Chondrocyte (in vitro differentiated cells): Measurements from ENCODE around the gene CACNA1C. TPM values are rescaled to one million over a fixed set of nuclear protein-coding genes. Genes with fewer than 3 reads are reported as not detected.

Experiments
- DNase-seq: peaks from one replicate; pipeline ENCODE4 v3.0.0; 2021; ENCODE audit warnings: mixed read lengths, low spot score
- H3K27ac Mint-ChIP-seq: one replicate; pipeline ENCODE4 v1.8.0; 2021; ENCODE audit warnings: mild to moderate bottlenecking, moderate library complexity, mixed read lengths; ENCODE audit not compliant: unreplicated experiment
- H3K27me3 Mint-ChIP-seq: 2 replicates; pipeline ENCODE4 v1.8.0; 2021; ENCODE audit warnings: low read depth, mixed read lengths
- H3K36me3 Mint-ChIP-seq: 2 replicates; pipeline ENCODE4 v1.8.0; 2021; ENCODE audit warnings: low read depth, mixed read lengths
- H3K4me1 Mint-ChIP-seq: 2 replicates; pipeline ENCODE4 v1.8.0; 2021; ENCODE audit warnings: low read depth, mild to moderate bottlenecking, mixed read lengths
- H3K4me3 Mint-ChIP-seq: one replicate; pipeline ENCODE4 v1.8.0; 2021; ENCODE audit warnings: mild to moderate bottlenecking, moderate library complexity, mixed read lengths; ENCODE audit not compliant: unreplicated experiment
- H3K9me3 Mint-ChIP-seq: 2 replicates; pipeline ENCODE4 v1.8.0; 2021; ENCODE audit warnings: low read depth, mixed read lengths
- total RNA-seq: library from RNA; stranded (reverse); gene quantifications from 3 replicates; pipeline ENCODE4 v1.2.1, GENCODE V29; 2021
- TF ChIP-seq, protein P1 (sequence below): fragments of 200-600 bp; sonication (generic); IDR thresholded peaks from 2 replicates; pipeline ENCODE4 v1.5.0; 2021; ENCODE audit warnings: antibody characterized with exemption, mild to moderate bottlenecking, moderate library complexity

Gene CACNA1C
- total RNA-seq, 1 donor from 2014 or later: 27.0 TPM

DNA sequence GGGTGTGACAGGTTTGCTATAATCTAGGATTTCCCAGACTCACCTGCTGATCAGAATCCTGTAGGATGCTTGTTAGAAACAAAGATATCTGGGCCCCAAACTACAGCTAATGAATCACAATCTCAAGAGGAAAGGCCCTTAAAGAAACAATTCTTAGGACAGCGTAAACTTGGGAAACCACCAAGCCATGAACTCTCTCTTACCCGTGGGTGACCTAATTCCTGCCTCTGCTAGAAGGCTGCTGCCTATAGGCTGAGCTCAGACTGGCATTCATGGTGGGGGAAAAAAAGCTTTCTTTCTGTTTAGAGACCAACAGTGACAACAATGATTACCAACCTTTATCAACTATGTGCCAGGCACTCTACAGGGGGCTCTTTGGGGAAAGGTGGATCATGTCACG lies 528.0 kb downstream of the CACNA1C start:
- H3K4me3 Mint-ChIP-seq: no peak overlapping the region
- H3K27me3 Mint-ChIP-seq: no peaks in the 10 kb centered on the region
- no peaks in the 10 kb centered on the region for H3K9me3 Mint-ChIP-seq
- peaks cover 7% of the 10 kb centered on the region for H3K4me1 Mint-ChIP-seq
- H3K36me3 Mint-ChIP-seq: peaks cover 19% of the 10 kb centered on the region
- TF ChIP-seq, protein P1, sequence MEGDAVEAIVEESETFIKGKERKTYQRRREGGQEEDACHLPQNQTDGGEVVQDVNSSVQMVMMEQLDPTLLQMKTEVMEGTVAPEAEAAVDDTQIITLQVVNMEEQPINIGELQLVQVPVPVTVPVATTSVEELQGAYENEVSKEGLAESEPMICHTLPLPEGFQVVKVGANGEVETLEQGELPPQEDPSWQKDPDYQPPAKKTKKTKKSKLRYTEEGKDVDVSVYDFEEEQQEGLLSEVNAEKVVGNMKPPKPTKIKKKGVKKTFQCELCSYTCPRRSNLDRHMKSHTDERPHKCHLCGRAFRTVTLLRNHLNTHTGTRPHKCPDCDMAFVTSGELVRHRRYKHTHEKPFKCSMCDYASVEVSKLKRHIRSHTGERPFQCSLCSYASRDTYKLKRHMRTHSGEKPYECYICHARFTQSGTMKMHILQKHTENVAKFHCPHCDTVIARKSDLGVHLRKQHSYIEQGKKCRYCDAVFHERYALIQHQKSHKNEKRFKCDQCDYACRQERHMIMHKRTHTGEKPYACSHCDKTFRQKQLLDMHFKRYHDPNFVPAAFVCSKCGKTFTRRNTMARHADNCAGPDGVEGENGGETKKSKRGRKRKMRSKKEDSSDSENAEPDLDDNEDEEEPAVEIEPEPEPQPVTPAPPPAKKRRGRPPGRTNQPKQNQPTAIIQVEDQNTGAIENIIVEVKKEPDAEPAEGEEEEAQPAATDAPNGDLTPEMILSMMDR: no peak
- DNase-seq: no peak
- no peak overlapping the region for H3K27ac Mint-ChIP-seq

DNA sequence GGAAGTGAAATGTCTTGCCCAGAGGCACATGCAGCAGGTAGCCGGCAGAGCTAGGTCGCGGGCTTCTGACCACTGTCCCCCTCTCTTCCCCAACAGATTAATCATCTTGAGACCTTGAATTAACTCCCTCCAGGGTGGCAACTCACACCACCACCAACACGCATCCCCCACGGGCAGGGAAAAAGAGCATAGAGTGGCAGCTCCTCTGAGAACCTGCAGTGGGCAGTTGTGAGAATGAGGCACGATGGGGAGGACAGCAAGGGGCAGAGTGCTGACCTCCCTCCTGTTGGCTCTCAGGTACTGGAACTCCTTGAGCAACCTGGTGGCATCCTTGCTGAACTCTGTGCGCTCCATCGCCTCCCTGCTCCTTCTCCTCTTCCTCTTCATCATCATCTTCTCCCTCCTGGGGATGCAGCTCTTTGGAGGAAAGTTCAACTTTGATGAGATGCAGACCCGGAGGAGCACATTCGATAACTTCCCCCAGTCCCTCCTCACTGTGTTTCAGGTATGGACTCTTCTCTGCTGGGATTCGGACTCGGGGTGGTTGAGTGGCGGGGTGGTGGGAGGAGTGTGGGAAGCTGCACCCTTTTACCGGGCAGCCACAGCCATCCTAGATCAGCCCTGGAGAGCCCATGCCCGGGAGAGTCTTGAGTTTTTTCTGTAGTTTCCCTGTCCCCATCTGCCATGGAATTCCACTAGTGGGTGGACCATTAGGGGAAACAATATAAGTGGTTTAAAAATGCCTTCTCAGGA lies 528.7 kb downstream of the CACNA1C start:
- H3K36me3 Mint-ChIP-seq: peaks cover 23% of the 10 kb centered on the region
- peaks cover 10% of the 10 kb centered on the region for H3K4me1 Mint-ChIP-seq
- TF ChIP-seq, protein P1: no peak
- no peaks in the 10 kb centered on the region for H3K27me3 Mint-ChIP-seq
- H3K4me3 Mint-ChIP-seq: no peak overlapping the region
- H3K9me3 Mint-ChIP-seq: no peaks in the 10 kb centered on the region
- DNase-seq: no peak
- no peak overlapping the region for H3K27ac Mint-ChIP-seq

DNA sequence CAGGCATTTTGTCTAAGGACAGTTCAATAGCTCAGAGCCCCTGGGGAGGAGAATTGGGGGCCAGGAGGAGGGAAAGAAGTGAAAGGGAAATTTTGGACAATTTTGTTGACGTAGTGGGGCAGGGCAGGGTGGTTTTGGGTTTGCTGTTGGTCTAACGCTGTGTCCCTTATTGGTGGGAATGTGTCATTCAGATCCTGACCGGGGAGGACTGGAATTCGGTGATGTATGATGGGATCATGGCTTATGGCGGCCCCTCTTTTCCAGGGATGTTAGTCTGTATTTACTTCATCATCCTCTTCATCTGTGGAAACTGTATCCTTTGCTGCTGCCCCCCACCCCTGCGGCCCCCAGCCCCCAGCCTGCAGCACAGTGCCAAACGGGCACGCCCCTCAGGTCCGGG lies 529.8 kb downstream of the CACNA1C start:
- H3K27me3 Mint-ChIP-seq: no peaks in the 10 kb centered on the region
- no peak overlapping the region for H3K27ac Mint-ChIP-seq
- peaks cover 17% of the 10 kb centered on the region for H3K4me1 Mint-ChIP-seq
- H3K36me3 Mint-ChIP-seq: peaks cover 22% of the 10 kb centered on the region
- no peaks in the 10 kb centered on the region for H3K9me3 Mint-ChIP-seq
- no peak for DNase-seq
- H3K4me3 Mint-ChIP-seq: no peak overlapping the region
- TF ChIP-seq, protein P1: peak; percentile 17

DNA sequence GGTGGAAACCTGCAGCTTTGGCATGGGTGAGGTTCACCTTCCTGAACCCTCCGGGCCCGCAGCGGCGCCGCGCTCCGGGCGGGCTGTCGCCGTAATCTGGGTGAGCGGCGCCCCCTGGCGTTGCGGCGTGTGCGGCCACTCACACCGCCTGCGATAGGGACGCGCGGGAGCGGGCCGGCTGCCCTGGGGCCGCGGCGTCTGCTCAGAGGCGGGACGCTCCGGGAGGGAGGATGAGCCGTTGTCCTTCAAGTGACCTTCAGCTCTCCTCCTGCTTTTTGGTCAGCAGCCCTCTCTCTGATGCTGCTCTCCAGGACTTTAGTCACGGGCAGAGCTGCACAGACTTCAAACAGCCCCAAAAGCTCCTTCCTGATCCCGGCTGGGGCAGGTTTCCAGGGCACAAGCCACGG lies 530.3 kb downstream of the CACNA1C start:
- no peak for DNase-seq
- Mint-ChIP-seq H3K27me3 (no peaks in the 10 kb centered on the region), H3K27ac (no peak overlapping the region), H3K4me1 (peaks cover 17% of the 10 kb centered on the region), H3K4me3 (no peak overlapping the region), H3K9me3 (no peaks in the 10 kb centered on the region), H3K36me3 (peaks cover 25% of the 10 kb centered on the region)
- TF ChIP-seq, protein P1: peak; percentile 99

DNA sequence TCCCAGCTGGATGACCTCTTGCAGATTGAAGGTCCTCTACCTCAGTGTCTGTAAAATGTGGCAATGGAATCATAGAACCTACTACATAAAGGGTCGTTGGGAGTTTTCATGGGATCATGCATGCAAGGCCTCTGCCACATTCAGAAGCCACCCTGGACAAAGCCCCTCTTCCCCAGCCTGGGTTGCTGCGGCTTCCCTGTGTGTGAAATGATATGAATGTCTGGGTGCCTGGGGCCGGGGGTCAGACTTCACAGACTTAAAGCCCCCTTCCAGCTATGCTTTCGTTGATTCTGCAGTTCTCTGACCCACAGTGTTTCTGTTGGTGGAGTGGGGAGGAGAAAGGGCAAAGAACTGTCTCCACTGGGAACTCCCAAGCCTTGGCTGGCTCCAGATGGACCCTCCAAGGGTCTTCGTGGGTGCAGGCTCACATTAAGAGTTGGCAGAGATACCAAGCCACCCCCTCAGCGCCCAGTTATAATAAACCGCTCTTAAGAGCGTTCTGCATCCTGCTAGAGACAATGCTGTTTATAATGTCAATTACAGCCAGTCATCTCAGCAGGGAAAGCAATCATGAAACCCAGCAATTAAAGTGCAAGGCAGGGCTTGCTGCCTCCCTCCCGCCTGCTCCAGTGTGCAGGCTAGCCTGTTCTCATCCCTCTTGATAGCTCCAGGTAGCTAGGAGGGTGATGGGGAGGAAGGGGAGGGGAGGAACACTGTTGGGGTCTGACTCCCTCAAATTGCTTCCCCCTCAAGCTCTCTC lies 531.0 kb downstream of the CACNA1C start:
- no peak for DNase-seq
- Mint-ChIP-seq H3K27me3 (no peaks in the 10 kb centered on the region), H3K4me1 (peaks cover 17% of the 10 kb centered on the region), H3K36me3 (peaks cover 26% of the 10 kb centered on the region), H3K27ac (no peak overlapping the region), H3K9me3 (no peaks in the 10 kb centered on the region), H3K4me3 (no peak overlapping the region)
- TF ChIP-seq, protein P1: no peak
